Measurements from ENCODE around the gene POLR2J3. TPM values are rescaled to one million over a fixed set of nuclear protein-coding genes. Genes with fewer than 3 reads are reported as not detected.
A peak's percentile ranks its signal among the peaks of the same experiment; 100 is the strongest.
"Not testable (repeated sequence)": the region's sequence is repeated elsewhere in the genome, so short reads cannot be mapped to it uniquely, and the experiment has no call there.

The POLR2J3 gene
- total and polyA plus RNA-seq, 4 donors, result 2.8 to 62.1 (median 44.2) TPM

GRCh38 chr7:102527182-102527581 lies 45.2 kb downstream of the POLR2J3 start:
- not testable (repeated sequence) for DNase-seq (ENCODE audit: low spot score); H3K27ac ChIP-seq (ENCODE audit: low read depth in 1 of 2, low read length in 2 of 2); H3K9me3 ChIP-seq (ENCODE audit: control insufficient read depth in 4 of 4, low read length in 3 of 4); H3K9ac ChIP-seq (ENCODE audit: low read depth in 1 of 2, low read length in 2 of 2); H3K36me3 ChIP-seq (ENCODE audit: control insufficient read depth in 4 of 4, insufficient read depth in 3 of 4, low read depth in 1 of 4, low read length in 3 of 4); H3K4me3 ChIP-seq (ENCODE audit: low read depth in 1 of 3, low read length in 3 of 3); H3K27me3 ChIP-seq (ENCODE audit: control insufficient read depth in 4 of 4, insufficient read depth in 4 of 4, low read length in 3 of 4); H3K4me1 ChIP-seq (ENCODE audit: control insufficient read depth in 4 of 4, insufficient read depth in 4 of 4, low read length in 3 of 4)
- 90% methylated on average over 1 of the region's 8 CpGs for WGBS

GRCh38 chr7:102524803-102525202 lies 47.6 kb downstream of the POLR2J3 start:
- H3K4me1 ChIP-seq (ENCODE audit: control insufficient read depth in 4 of 4, insufficient read depth in 4 of 4, low read length in 3 of 4); H3K9me3 ChIP-seq (ENCODE audit: control insufficient read depth in 4 of 4, low read length in 3 of 4); H3K4me3 ChIP-seq (ENCODE audit: low read depth in 1 of 3, low read length in 3 of 3); H3K27ac ChIP-seq (ENCODE audit: low read depth in 1 of 2, low read length in 2 of 2); DNase-seq (ENCODE audit: low spot score); H3K9ac ChIP-seq (ENCODE audit: low read depth in 1 of 2, low read length in 2 of 2); H3K36me3 ChIP-seq (ENCODE audit: control insufficient read depth in 4 of 4, insufficient read depth in 3 of 4, low read depth in 1 of 4, low read length in 3 of 4); H3K27me3 ChIP-seq (ENCODE audit: control insufficient read depth in 4 of 4, insufficient read depth in 4 of 4, low read length in 3 of 4): not testable (repeated sequence)
- 76% methylated on average over 1 of the region's 2 CpGs for WGBS

- not testable (repeated sequence) for H3K9me3 ChIP-seq (ENCODE audit: control insufficient read depth in 4 of 4, low read length in 3 of 4); DNase-seq (ENCODE audit: low spot score); H3K4me3 ChIP-seq (ENCODE audit: low read depth in 1 of 3, low read length in 3 of 3); H3K27ac ChIP-seq (ENCODE audit: low read depth in 1 of 2, low read length in 2 of 2); H3K36me3 ChIP-seq (ENCODE audit: control insufficient read depth in 4 of 4, insufficient read depth in 3 of 4, low read depth in 1 of 4, low read length in 3 of 4); H3K27me3 ChIP-seq (ENCODE audit: control insufficient read depth in 4 of 4, insufficient read depth in 4 of 4, low read length in 3 of 4); H3K9ac ChIP-seq (ENCODE audit: low read depth in 1 of 2, low read length in 2 of 2); H3K4me1 ChIP-seq (ENCODE audit: control insufficient read depth in 4 of 4, insufficient read depth in 4 of 4, low read length in 3 of 4)
- WGBS, result 99% methylated on average over 3 of the region's 5 CpGs
Observed at GRCh38 chr7:102520797-102521196, 51.6 kb downstream of the POLR2J3 start.

GRCh38 chr7:102517550-102518147 lies 54.7 kb downstream of the POLR2J3 start, which contains the start of gene RASA4B:
Gene RASA4B (minus strand): TSS chr7:102517777. CDS start chr7:102517710, 67 bp downstream.
- peak; percentile 31 for DNase-seq (ENCODE audit: low spot score)
- 0% methylated on average over 17 of the region's 61 CpGs for WGBS
- not testable (repeated sequence) for H3K4me3 ChIP-seq (ENCODE audit: low read depth in 1 of 3, low read length in 3 of 3)

More at GRCh38 chr7:102517550-102518147, 54.7 kb downstream of the POLR2J3 start, which contains the start of gene RASA4B:
- not testable (repeated sequence) for H3K9me3 ChIP-seq (ENCODE audit: control insufficient read depth in 4 of 4, low read length in 3 of 4); H3K9ac ChIP-seq (ENCODE audit: low read depth in 1 of 2, low read length in 2 of 2); H3K27ac ChIP-seq (ENCODE audit: low read depth in 1 of 2, low read length in 2 of 2); H3K36me3 ChIP-seq (ENCODE audit: control insufficient read depth in 4 of 4, insufficient read depth in 3 of 4, low read depth in 1 of 4, low read length in 3 of 4); H3K4me1 ChIP-seq (ENCODE audit: control insufficient read depth in 4 of 4, insufficient read depth in 4 of 4, low read length in 3 of 4); H3K27me3 ChIP-seq (ENCODE audit: control insufficient read depth in 4 of 4, insufficient read depth in 4 of 4, low read length in 3 of 4)

Other genes with a start within 250 kb of the POLR2J3 start
- not detected for gene SPDYE6, start 216.1 kb downstream of the POLR2J3 start, total RNA-seq
- gene SPDYE6, start 216.1 kb downstream of the POLR2J3 start, polyA plus RNA-seq, result 1 to 10 TPM in 1 of 2 donors, not detected in 1; 2.4 TPM
- gene PRKRIP1, start 176.2 kb downstream of the POLR2J3 start, total RNA-seq, result 10 to 100 TPM in 1 of 2 donors, 1 to 10 TPM in 1; 6.8 to 15.8 TPM
- gene PRKRIP1, start 176.2 kb downstream of the POLR2J3 start, polyA plus RNA-seq, result 1 to 10 TPM; 5.4 to 7.3 TPM
- gene ORAI2, start 139.0 kb downstream of the POLR2J3 start, total RNA-seq, result 10 to 100 TPM in 1 of 2 donors, 1 to 10 TPM in 1; 5.5 to 10.3 TPM
- gene ORAI2, start 139.0 kb downstream of the POLR2J3 start, polyA plus RNA-seq, result 1 to 10 TPM; 1.3 to 4.0 TPM
- gene ALKBH4, start 107.7 kb downstream of the POLR2J3 start, total RNA-seq, result 1 to 10 TPM; 6.9 to 8.7 TPM
- 1 to 10 TPM; 5.7 to 6.9 TPM for gene ALKBH4, start 107.7 kb downstream of the POLR2J3 start, polyA plus RNA-seq
- gene LRWD1, start 107.6 kb downstream of the POLR2J3 start, total RNA-seq, result 10 to 100 TPM; 14.3 to 15.3 TPM
- 10 to 100 TPM in 1 of 2 donors, 1 to 10 TPM in 1; 8.6 to 11.6 TPM for gene LRWD1, start 107.6 kb downstream of the POLR2J3 start, polyA plus RNA-seq
- gene POLR2J, start 93.7 kb downstream of the POLR2J3 start, total RNA-seq, result 10 to 100 TPM in 1 of 2 donors, 1 to 10 TPM in 1; 9.6 to 17.4 TPM
- gene POLR2J, start 93.7 kb downstream of the POLR2J3 start, polyA plus RNA-seq, result 10 to 100 TPM; 43.6 to 50.3 TPM
- gene RASA4B, start 54.8 kb downstream of the POLR2J3 start, total RNA-seq, result 1 to 10 TPM in 1 of 2 donors, under 1 TPM in 1; 0.75 to 4.8 TPM
- under 1 TPM; 0.62 to 0.72 TPM for gene RASA4B, start 54.8 kb downstream of the POLR2J3 start, polyA plus RNA-seq
- 1 to 10 TPM; 4.5 to 7.3 TPM for gene UPK3BL2, start 28.9 kb downstream of the POLR2J3 start, total RNA-seq
- gene UPK3BL2, start 28.9 kb downstream of the POLR2J3 start, polyA plus RNA-seq, result 10 to 100 TPM in 1 of 2 donors, under 1 TPM in 1; 0.33 to 12.8 TPM
- under 1 TPM in 1 of 2 donors, not detected in 1; 0.08 TPM for gene SPDYE2, start 21.4 kb downstream of the POLR2J3 start, total RNA-seq
- gene SPDYE2, start 21.4 kb downstream of the POLR2J3 start, polyA plus RNA-seq, result 1 to 10 TPM in 1 of 2 donors, not detected in 1; 2.6 TPM
- 1 to 10 TPM; 3.7 to 7.3 TPM for gene RASA4, start 44.2 kb upstream of the POLR2J3 start, total RNA-seq
- gene RASA4, start 44.2 kb upstream of the POLR2J3 start, polyA plus RNA-seq, result 1 to 10 TPM; 1.1 to 3.0 TPM
- 10 to 100 TPM in 1 of 2 donors, 1 to 10 TPM in 1; 4.4 to 11.1 TPM for gene UPK3BL1, start 70.2 kb upstream of the POLR2J3 start, total RNA-seq
- gene UPK3BL1, start 70.2 kb upstream of the POLR2J3 start, polyA plus RNA-seq, result 10 to 100 TPM in 1 of 2 donors, 1 to 10 TPM in 1; 4.0 to 19.9 TPM
- not detected for gene SPDYE2B, start 77.7 kb upstream of the POLR2J3 start, total RNA-seq
- under 1 TPM in 1 of 2 donors, not detected in 1; 0.28 TPM for gene SPDYE2B, start 77.7 kb upstream of the POLR2J3 start, polyA plus RNA-seq
- gene POLR2J2, start 99.1 kb upstream of the POLR2J3 start, total RNA-seq, result 1 to 10 TPM; 3.9 to 5.5 TPM
- gene POLR2J2, start 99.1 kb upstream of the POLR2J3 start, polyA plus RNA-seq, result 1 to 10 TPM in 1 of 2 donors, under 1 TPM in 1; 0.14 to 6.3 TPM
- gene FAM185A, start 176.4 kb upstream of the POLR2J3 start, total RNA-seq, result 10 to 100 TPM in 1 of 2 donors, 1 to 10 TPM in 1; 7.3 to 20.7 TPM
- 1 to 10 TPM; 6.3 to 7.3 TPM for gene FAM185A, start 176.4 kb upstream of the POLR2J3 start, polyA plus RNA-seq

Measured in liver (tissue), 9 donors.